Upper lobe of left lung (tissue), 6 donors: ENCODE results near the gene CA5A. TPM values are rescaled to one million over a fixed set of nuclear protein-coding genes. Genes with fewer than 3 reads are reported as not detected.
A peak's percentile ranks its signal among the peaks of the same experiment; 100 is the strongest.

Source experiments
- ATAC-seq, 2 donors: fragments of 200-7000 bp; cut with Tn5 transposase; one replicate each; pipeline ENCODE4 v1.9.1; 2022; ENCODE audit warnings: mild to moderate bottlenecking in 2 of 2, moderate library complexity in 2 of 2; ENCODE audit not compliant: low FRiP score in 2 of 2
- DNase-seq, 2 donors: peaks; one replicate each; pipeline ENCODE4 v3.0.0-alpha.2; 2019 to 2020
- H3K27ac ChIP-seq, 4 donors: fragments of 200-600 bp; sonication (generic); one replicate each; pipeline ENCODE4 v1.5.1; 2016 to 2019
- H3K27me3 ChIP-seq, 4 donors: fragments of 200-600 bp; sonication (generic); one replicate each; pipeline ENCODE4 v1.5.1; 2017 to 2019
- H3K36me3 ChIP-seq, 4 donors: fragments of 200-600 bp; sonication (generic); one replicate each; pipeline ENCODE4 v1.5.1; 2016 to 2019
- H3K4me1 ChIP-seq, 4 donors: fragments of 200-600 bp; sonication (generic); one replicate each; pipeline ENCODE4 v1.5.1; 2018 to 2019
- H3K4me3 ChIP-seq, 4 donors: fragments of 200-600 bp; sonication (generic); one replicate each; pipeline ENCODE4 v1.5.1; 2017 to 2019; ENCODE audit warnings: mild to moderate bottlenecking in 2 of 4, moderate library complexity in 1 of 4
- H3K9me3 ChIP-seq, 4 donors: fragments of 200-600 bp; sonication (generic); one replicate each; pipeline ENCODE4 v1.5.1; 2018 to 2019
- CTCF ChIP-seq, 6 experiments: fragments of 450-650 bp in 4 of 6; fragments of 200-600 bp in 2 of 6; sonication (generic) in 2 of 6; IDR thresholded peaks; one replicate each; pipeline ENCODE4 v1.5.1; 2016 to 2019; ENCODE audit warnings: antibody characterized with exemption in 6 of 6
- EP300 ChIP-seq, 4 donors: sonication (generic); formaldehyde crosslinking; IDR thresholded peaks; one replicate each; pipeline ENCODE4 v1.5.1; 2017; ENCODE audit warnings: antibody characterized with exemption in 4 of 4, control low read depth in 2 of 4
- POLR2A ChIP-seq, 4 donors: fragments of 450-650 bp; IDR thresholded peaks; one replicate each; pipeline ENCODE4 v1.5.1; 2016 to 2017; ENCODE audit warnings: antibody characterized with exemption in 4 of 4, mild to moderate bottlenecking in 2 of 4
- POLR2AphosphoS5 ChIP-seq, 2 donors: sonication (generic); formaldehyde crosslinking; IDR thresholded peaks; one replicate each; pipeline ENCODE4 v1.5.1; 2017; ENCODE audit warnings: antibody characterized with exemption in 2 of 2
- WGBS, 2 donors: methylation state at CpG; one replicate each; pipeline ENCODE4 v1.1.5; 2017 to 2018; 5-methylcytosine and 5-hydroxymethylcytosine counted together
- total RNA-seq, 6 donors: library from RNA; depleted of rRNA in 4 of 6; stranded (reverse); fragments of >200 nt in 4 of 6; gene quantifications; one replicate each; pipeline versions ENCODE4 v1.1.0 to v1.2.1, GENCODE V29; 2016 to 2021
- donor health status: DM: no; HTN: no; CAD: no; lungs with moderate emphysema.
- donor health status: DM: no; HTN: yes; CAD: no; lungs with severe emphysema.

Gene CA5A
- total RNA-seq, 6 donors from 2014 or later = under 0.01 to 0.20 (median 0.11) TPM; not detected in 3

- no peak overlapping the region for H3K4me3 ChIP-seq
- H3K4me1 ChIP-seq = peaks cover 12 to 20% (median 18%) of the 10 kb centered on the region in 4 donors
- ATAC-seq (no peak), DNase-seq (peak in 1 of 2 donors; percentile 60)
- WGBS, 2 donors = 84 to 85% methylated on average over 17 to 28 of the region's 28 CpGs
- no peaks in the 10 kb centered on the region for H3K27me3 ChIP-seq
- no peak for TF ChIP-seq POLR2A (IDR thresholded peaks at IDR 0.05)
- no peak for TF ChIP-seq CTCF (IDR thresholded peaks at IDR 0.05)
- TF ChIP-seq POLR2AphosphoS5 (IDR thresholded peaks at IDR 0.05) = no peak
- no peak for TF ChIP-seq EP300 (IDR thresholded peaks at IDR 0.05)
- H3K9me3 ChIP-seq = no peaks in the 10 kb centered on the region
- H3K36me3 ChIP-seq = peaks cover 0 to 9% (median 0%) of the 10 kb centered on the region in 4 donors
- no peak overlapping the region for H3K27ac ChIP-seq
Measured at GRCh38 chr16:87847785-87848675, 88.3 kb downstream of the CA5A start.

GRCh38 chr16:87847467-87847784 is 88.9 kb downstream of the CA5A start:
- no peaks in the 10 kb centered on the region for H3K27me3 ChIP-seq
- DNase-seq = no peak
- 87 to 88% methylated on average over 3 to 8 of the region's 8 CpGs for WGBS, 2 donors
- no peak overlapping the region for H3K27ac ChIP-seq
- TF ChIP-seq POLR2A (IDR thresholded peaks at IDR 0.05) (no peak), EP300 (IDR thresholded peaks at IDR 0.05) (no peak)
- ATAC-seq = no peak
- no peak overlapping the region for H3K4me3 ChIP-seq
- no peaks in the 10 kb centered on the region for H3K9me3 ChIP-seq
- peaks cover 0 to 9% (median 0%) of the 10 kb centered on the region in 4 donors for H3K36me3 ChIP-seq
- H3K4me1 ChIP-seq = peaks cover 6 to 14% (median 13%) of the 10 kb centered on the region in 4 donors

GRCh38 chr16:87846705-87847466 is 89.4 kb downstream of the CA5A start:
- Histone ChIP-seq H3K27ac (no peak overlapping the region), H3K9me3 (no peaks in the 10 kb centered on the region), H3K27me3 (no peaks in the 10 kb centered on the region), H3K4me3 (no peak overlapping the region), H3K36me3 (peaks cover 0 to 9% (median 0%) of the 10 kb centered on the region in 4 donors), H3K4me1 (peaks cover 2 to 12% (median 10%) of the 10 kb centered on the region in 4 donors)
- 84 to 100% methylated on average over 1 to 24 of the region's 25 CpGs for WGBS, 2 donors
- TF ChIP-seq EP300 (IDR thresholded peaks at IDR 0.05) (no peak), POLR2A (IDR thresholded peaks at IDR 0.05) (no peak), POLR2AphosphoS5 (IDR thresholded peaks at IDR 0.05) (no peak)
- DNase-seq (peak in 1 of 2 donors; percentile 75), ATAC-seq (no peak)

GRCh38 chr16:87845807-87846619 is 90.3 kb downstream of the CA5A start:
- Histone ChIP-seq H3K27ac (no peak overlapping the region), H3K4me1 (peaks cover 2 to 12% (median 10%) of the 10 kb centered on the region in 4 donors), H3K9me3 (no peaks in the 10 kb centered on the region), H3K36me3 (peaks cover 0 to 6% (median 0%) of the 10 kb centered on the region in 4 donors), H3K27me3 (no peaks in the 10 kb centered on the region), H3K4me3 (no peak overlapping the region)
- TF ChIP-seq POLR2AphosphoS5 (IDR thresholded peaks at IDR 0.05) (no peak), CTCF (IDR thresholded peaks at IDR 0.05) (no peak), POLR2A (IDR thresholded peaks at IDR 0.05) (no peak), EP300 (IDR thresholded peaks at IDR 0.05) (no peak)
- peak in 1 of 2 donors; percentile 74 for DNase-seq
- ATAC-seq = no peak
- WGBS, 2 donors = 64 to 72% methylated on average over 11 to 31 of the region's 31 CpGs

- Histone ChIP-seq H3K36me3 (peaks cover 0 to 2% (median 0%) of the 10 kb centered on the region in 4 donors), H3K4me1 (peaks cover 0 to 8% (median 6%) of the 10 kb centered on the region in 4 donors), H3K27me3 (no peaks in the 10 kb centered on the region), H3K9me3 (no peaks in the 10 kb centered on the region), H3K4me3 (no peak overlapping the region), H3K27ac (no peak overlapping the region)
- TF ChIP-seq EP300 (IDR thresholded peaks at IDR 0.05) (no peak), POLR2AphosphoS5 (IDR thresholded peaks at IDR 0.05) (no peak), CTCF (IDR thresholded peaks at IDR 0.05) (no peak), POLR2A (IDR thresholded peaks at IDR 0.05) (no peak)
- WGBS, 2 donors = 95% methylated on average over 12 of the region's 13 CpGs; no CpG with 5 or more reads in 1 of the 2 donors
- ATAC-seq = no peak
- peak in 1 of 2 donors; percentile 72 for DNase-seq
Measured at GRCh38 chr16:87845213-87845612, 91.1 kb downstream of the CA5A start.
